OCI-LY1 (cell line): ENCODE results near the gene DDAH1.
A peak's percentile ranks its signal among the peaks of the same experiment; 100 is the strongest.

ENCODE experiments used
- H2AFZ ChIP-seq: fragments of 200-600 bp; sonication (generic), shearing (Covaris generic); 2 replicates; pipeline ENCODE4 v1.6.0; 2014; ENCODE audit warnings: antibody characterized with exemption, mild to moderate bottlenecking, low read length
- H3F3A ChIP-seq: fragments of 200-600 bp; sonication (generic), shearing (Covaris generic); 2 replicates; pipeline ENCODE4 v1.6.0; 2014; ENCODE audit warnings: mild to moderate bottlenecking, antibody characterized with exemption, low read length, moderate library complexity; ENCODE audit not compliant: insufficient read depth
- H3K27ac ChIP-seq: fragments of 200-600 bp; sonication (generic); 2 replicates; pipeline ENCODE4 v1.5.1; 2014; ENCODE audit warnings: low read length, mixed run types, mild to moderate bottlenecking, low read depth; ENCODE audit not compliant: poor library complexity, severe bottlenecking
- H3K27me3 ChIP-seq: fragments of 200-600 bp; sonication (generic); 2 replicates; pipeline ENCODE4 v1.6.0; 2014; ENCODE audit warnings: antibody characterized with exemption, mild to moderate bottlenecking, low read length, moderate library complexity; ENCODE audit not compliant: insufficient read depth
- H3K36me3 ChIP-seq: fragments of 200-600 bp; sonication (generic); 2 replicates; pipeline ENCODE4 v1.6.1; 2014; ENCODE audit warnings: mild to moderate bottlenecking, antibody characterized with exemption, low read length, moderate library complexity, mixed read lengths; ENCODE audit not compliant: insufficient read depth
- H3K4me1 ChIP-seq: fragments of 200-600 bp; sonication (generic); 2 replicates; pipeline ENCODE4 v1.5.1; 2014; ENCODE audit warnings: mild to moderate bottlenecking, low read length, moderate library complexity; ENCODE audit not compliant: insufficient read depth, severe bottlenecking
- H3K4me2 ChIP-seq: fragments of 200-600 bp; sonication (generic), shearing (Covaris generic); 2 replicates; pipeline ENCODE4 v1.6.1; 2014; ENCODE audit warnings: low read length
- H3K4me3 ChIP-seq: fragments of 200-600 bp; sonication (generic); 2 replicates; pipeline ENCODE4 v1.5.1; 2014; ENCODE audit warnings: low read length, low read depth, mild to moderate bottlenecking, mixed read lengths; ENCODE audit not compliant: poor library complexity, severe bottlenecking
- H3K79me2 ChIP-seq: fragments of 200-600 bp; shearing (Covaris generic); 2 replicates; pipeline ENCODE4 v1.6.1; 2016; ENCODE audit warnings: mixed run types, low read length, mixed read lengths; ENCODE audit not compliant: insufficient read depth
- H3K9ac ChIP-seq: fragments of 200-600 bp; sonication (generic), shearing (Covaris generic); 2 replicates; pipeline ENCODE4 v1.6.1; 2014; ENCODE audit warnings: mild to moderate bottlenecking, low read length, mixed read lengths
- H3K9me2 ChIP-seq: fragments of 200-600 bp; sonication (generic), shearing (Covaris generic); 2 replicates; pipeline ENCODE4 v1.6.1; 2014; ENCODE audit warnings: low read depth, mild to moderate bottlenecking, low read length, mixed read lengths
- H3K9me3 ChIP-seq: fragments of 200-600 bp; shearing (Covaris generic); 2 replicates; pipeline ENCODE4 v1.6.1; 2014; ENCODE audit warnings: low read length, mixed read lengths
- H4K20me1 ChIP-seq: fragments of 200-600 bp; sonication (generic), shearing (Covaris generic); 2 replicates; pipeline ENCODE4 v1.6.0; 2016; ENCODE audit warnings: mild to moderate bottlenecking, low read length; ENCODE audit not compliant: insufficient read depth
- EZH2 ChIP-seq: fragments of 200-600 bp; sonication (generic), shearing (Covaris generic); IDR thresholded peaks from 2 replicates; pipeline ENCODE4 v1.8.0; 2017; ENCODE audit warnings: borderline replicate concordance, mixed run types, mild to moderate bottlenecking, antibody characterized with exemption, low read length, moderate library complexity, mixed read lengths
- TF ChIP-seq, protein P1 (sequence below): fragments of 200-600 bp; sonication (generic), shearing (Covaris generic); IDR thresholded peaks from 2 replicates; pipeline ENCODE4 v1.5.1; 2017; ENCODE audit warnings: mild to moderate bottlenecking, antibody characterized with exemption, low read length, moderate library complexity, mixed read lengths

DDAH1 gene

DNA sequence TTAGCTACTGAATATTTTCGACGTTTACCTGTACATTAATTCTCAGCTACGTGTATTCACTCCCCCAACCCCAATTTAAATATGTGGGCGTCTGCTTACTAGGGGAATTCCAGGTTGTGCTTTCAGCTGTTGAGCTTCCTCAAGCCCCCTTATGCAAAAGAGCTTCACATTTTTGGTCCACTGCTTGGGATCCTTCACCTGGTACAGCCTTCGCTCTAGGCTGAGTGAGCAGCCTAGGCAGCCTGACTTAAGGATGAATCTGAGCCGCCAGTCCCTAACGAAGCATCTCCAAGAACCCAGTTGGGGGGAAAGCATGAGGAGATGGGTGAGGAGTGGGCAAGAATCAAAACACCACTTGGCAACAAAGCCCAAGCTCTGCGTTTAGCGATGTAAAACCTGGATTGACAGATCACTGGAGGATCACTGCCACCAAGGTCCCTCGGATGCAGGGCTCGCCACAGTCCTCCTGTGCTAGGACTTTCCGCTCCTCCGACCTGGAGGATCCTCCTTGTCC lies 189.2 kb downstream of the DDAH1 start:
- Histone ChIP-seq H3K9me2 (no peaks in the 10 kb centered on the region), H3K4me2 (peak overlapping the region; percentile 89), H3K4me3 (peak overlapping the region; percentile 85), H3K27me3 (no peaks in the 10 kb centered on the region), H3K36me3 (peaks cover 21% of the 10 kb centered on the region), H4K20me1 (no peaks in the 10 kb centered on the region), H3K79me2 (peaks cover 36% of the 10 kb centered on the region), H3F3A (no peaks in the 10 kb centered on the region), H3K27ac (peak overlapping the region; percentile 83), H3K9ac (peak overlapping the region; percentile 81), H2AFZ (no peak overlapping the region), H3K4me1 (peaks cover 24% of the 10 kb centered on the region), H3K9me3 (no peaks in the 10 kb centered on the region)
- TF ChIP-seq, protein P1, sequence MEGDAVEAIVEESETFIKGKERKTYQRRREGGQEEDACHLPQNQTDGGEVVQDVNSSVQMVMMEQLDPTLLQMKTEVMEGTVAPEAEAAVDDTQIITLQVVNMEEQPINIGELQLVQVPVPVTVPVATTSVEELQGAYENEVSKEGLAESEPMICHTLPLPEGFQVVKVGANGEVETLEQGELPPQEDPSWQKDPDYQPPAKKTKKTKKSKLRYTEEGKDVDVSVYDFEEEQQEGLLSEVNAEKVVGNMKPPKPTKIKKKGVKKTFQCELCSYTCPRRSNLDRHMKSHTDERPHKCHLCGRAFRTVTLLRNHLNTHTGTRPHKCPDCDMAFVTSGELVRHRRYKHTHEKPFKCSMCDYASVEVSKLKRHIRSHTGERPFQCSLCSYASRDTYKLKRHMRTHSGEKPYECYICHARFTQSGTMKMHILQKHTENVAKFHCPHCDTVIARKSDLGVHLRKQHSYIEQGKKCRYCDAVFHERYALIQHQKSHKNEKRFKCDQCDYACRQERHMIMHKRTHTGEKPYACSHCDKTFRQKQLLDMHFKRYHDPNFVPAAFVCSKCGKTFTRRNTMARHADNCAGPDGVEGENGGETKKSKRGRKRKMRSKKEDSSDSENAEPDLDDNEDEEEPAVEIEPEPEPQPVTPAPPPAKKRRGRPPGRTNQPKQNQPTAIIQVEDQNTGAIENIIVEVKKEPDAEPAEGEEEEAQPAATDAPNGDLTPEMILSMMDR, result no peak
- no peak for TF ChIP-seq EZH2

DNA sequence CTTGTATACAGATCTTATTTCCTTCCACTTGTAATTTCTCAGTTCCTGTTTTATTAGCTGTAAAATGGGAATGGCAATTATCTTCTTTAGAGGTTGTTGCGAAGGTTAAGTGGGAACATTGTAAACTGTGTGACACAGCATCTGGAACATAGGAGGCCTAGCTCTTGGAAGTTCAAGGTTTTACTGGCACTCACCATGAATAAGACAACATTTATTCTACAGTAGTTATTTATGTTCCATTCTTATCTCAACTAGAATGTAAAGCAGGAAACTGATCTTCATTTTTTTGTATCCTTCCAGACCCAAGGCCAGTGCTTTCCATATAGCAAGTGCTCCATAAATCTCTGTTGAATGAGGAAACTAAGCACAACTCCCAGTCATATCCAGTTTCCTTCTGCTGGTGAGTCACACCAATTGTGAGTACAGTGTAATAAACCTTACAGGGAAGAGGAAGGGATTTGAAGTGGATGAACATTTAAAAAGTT lies 189.9 kb downstream of the DDAH1 start:
- Histone ChIP-seq H3K4me2 (peak overlapping the region; percentile 89), H3K4me1 (peaks cover 24% of the 10 kb centered on the region), H3F3A (no peaks in the 10 kb centered on the region), H3K9me2 (no peaks in the 10 kb centered on the region), H4K20me1 (no peaks in the 10 kb centered on the region), H3K27ac (peak overlapping the region; percentile 83), H3K27me3 (no peaks in the 10 kb centered on the region), H3K36me3 (peaks cover 28% of the 10 kb centered on the region), H3K9me3 (no peaks in the 10 kb centered on the region), H2AFZ (no peak overlapping the region), H3K9ac (peak overlapping the region; percentile 81; the same call in 1 of the 2 replicates), H3K4me3 (peak overlapping the region; percentile 85), H3K79me2 (peaks cover 36% of the 10 kb centered on the region)
- no peak for TF ChIP-seq EZH2
- TF ChIP-seq, protein P1, result no peak

DNA sequence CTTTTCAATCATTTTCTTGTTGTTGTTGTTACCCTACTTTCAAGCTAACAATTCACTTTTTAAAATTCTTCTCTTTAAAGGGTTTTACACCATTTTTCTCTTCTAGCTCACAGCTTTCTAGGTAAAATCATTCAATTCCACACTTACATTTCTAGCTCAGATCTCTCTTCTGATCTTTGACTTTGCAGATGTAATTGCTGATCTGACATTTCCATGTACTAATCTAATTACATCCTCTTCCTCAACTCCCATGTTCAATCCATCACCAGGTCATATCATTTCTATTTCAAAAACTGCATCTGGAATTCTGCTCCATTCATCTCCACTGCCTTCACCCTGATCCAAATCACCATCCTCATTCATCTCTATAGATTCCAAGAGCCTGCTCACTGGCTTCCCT lies 191.6 kb downstream of the DDAH1 start:
- no peaks in the 10 kb centered on the region for H3F3A ChIP-seq
- no peaks in the 10 kb centered on the region for H3K9me3 ChIP-seq
- TF ChIP-seq, protein P1, result no peak
- TF ChIP-seq EZH2, result no peak
- no peak overlapping the region for H3K9ac ChIP-seq
- H3K36me3 ChIP-seq, result peaks cover 44% of the 10 kb centered on the region
- no peaks in the 10 kb centered on the region for H3K9me2 ChIP-seq
- no peak overlapping the region for H3K27ac ChIP-seq
- H3K79me2 ChIP-seq, result peaks cover 36% of the 10 kb centered on the region
- no peak overlapping the region for H2AFZ ChIP-seq
- H3K4me3 ChIP-seq, result no peak overlapping the region
- peaks cover 24% of the 10 kb centered on the region for H3K4me1 ChIP-seq
- H4K20me1 ChIP-seq, result no peaks in the 10 kb centered on the region
- no peaks in the 10 kb centered on the region for H3K27me3 ChIP-seq
- no peak overlapping the region; the same call in 1 of the 2 replicates for H3K4me2 ChIP-seq
